ENCODE measurements around the gene EEIG2. TPM values are rescaled to one million over a fixed set of nuclear protein-coding genes. Genes with fewer than 3 reads are reported as not detected.

Gene EEIG2
- polyA plus RNA-seq, 4 donors: 17.1 to 31.1 (median 22.4) TPM

Other genes with a start within 250 kb of the EEIG2 start
- not detected for gene NBPF6, start 109.8 kb upstream of the EEIG2 start, polyA plus RNA-seq (ENCODE audit: insufficient read length in 4 of 4)
- gene HENMT1, start 101.0 kb downstream of the EEIG2 start, polyA plus RNA-seq (ENCODE audit: insufficient read length in 4 of 4): 10 to 100 TPM; 11.2 to 19.5 (median 14.2) TPM
- gene PRPF38B, start 132.2 kb downstream of the EEIG2 start, polyA plus RNA-seq (ENCODE audit: insufficient read length in 4 of 4): 10 to 100 TPM; 53.3 to 93.5 (median 72.4) TPM
- gene FNDC7, start 152.8 kb downstream of the EEIG2 start, polyA plus RNA-seq (ENCODE audit: insufficient read length in 4 of 4): under 1 TPM in 1 of 4 donors, not detected in 3; 0.05 TPM
- gene STXBP3, start 186.6 kb downstream of the EEIG2 start, polyA plus RNA-seq (ENCODE audit: insufficient read length in 4 of 4): 10 to 100 TPM; 40.1 to 83.0 (median 73.8) TPM